GM21381 (cell line): ENCODE data around the gene BOLA2B.
"Not testable (repeated sequence)": the region's sequence is repeated elsewhere in the genome, so short reads cannot be mapped to it uniquely, and the experiment has no call there.

ENCODE experiments used
- ATAC-seq: cut with Tn5 transposase; IDR thresholded peaks from one replicate; pipeline ENCODE4 v1.9.1; 2021; ENCODE audit warnings: mild to moderate bottlenecking, moderate library complexity; ENCODE audit not compliant: unreplicated experiment

Gene BOLA2B

DNA sequence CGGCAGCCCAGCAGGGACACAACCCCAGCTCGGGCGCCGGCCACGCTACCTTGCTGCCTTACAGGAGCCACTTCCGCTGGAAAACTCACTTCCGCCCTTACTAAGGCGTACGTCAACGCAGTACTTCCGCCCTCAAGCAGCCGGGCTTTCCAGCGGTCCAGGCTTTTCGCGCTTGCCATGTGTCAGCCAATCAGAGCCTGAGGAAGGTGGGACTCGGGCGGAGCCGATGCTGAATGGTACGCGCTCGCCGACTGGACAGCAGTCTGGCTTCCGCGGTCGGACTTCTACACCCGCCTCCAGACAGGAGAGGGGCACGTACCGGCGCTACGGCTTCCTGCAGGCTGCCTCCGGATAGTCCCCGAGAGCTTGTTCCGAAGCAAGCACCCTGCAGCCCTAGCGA is at the start of gene BOLA2B, which contains the start of gene SLX1A:
TSS of gene BOLA2B (minus strand) at position 52 of the 400 bp plus-strand sequence. CDS start 71 bp downstream, outside the sequence.
TSS of gene SLX1A (plus strand) at position 261 of the 400 bp plus-strand sequence. CDS start 210 bp downstream, outside the sequence.
- peak; percentile 82 for ATAC-seq

DNA sequence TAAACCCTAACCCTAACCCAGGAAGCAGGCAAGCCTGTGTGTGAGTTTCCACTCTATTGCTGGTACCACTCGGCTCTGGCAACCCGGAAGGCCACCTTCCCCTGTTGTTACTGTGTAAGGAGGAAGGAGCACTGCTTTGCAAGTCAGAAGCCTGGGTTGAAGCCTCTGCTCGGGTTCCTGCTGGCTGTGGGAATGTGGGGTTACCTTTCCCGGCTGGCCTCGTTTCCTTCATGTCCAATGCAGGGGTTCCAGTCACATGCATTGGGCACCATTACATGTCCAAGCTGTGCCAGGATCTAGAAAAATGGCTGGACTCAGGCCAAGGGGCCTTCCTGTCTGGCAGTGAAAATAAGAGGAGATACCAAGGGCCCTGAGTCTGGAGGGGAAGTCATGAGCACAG is 23.6 kb upstream of the BOLA2B start:
- ATAC-seq, result not testable (repeated sequence)

DNA sequence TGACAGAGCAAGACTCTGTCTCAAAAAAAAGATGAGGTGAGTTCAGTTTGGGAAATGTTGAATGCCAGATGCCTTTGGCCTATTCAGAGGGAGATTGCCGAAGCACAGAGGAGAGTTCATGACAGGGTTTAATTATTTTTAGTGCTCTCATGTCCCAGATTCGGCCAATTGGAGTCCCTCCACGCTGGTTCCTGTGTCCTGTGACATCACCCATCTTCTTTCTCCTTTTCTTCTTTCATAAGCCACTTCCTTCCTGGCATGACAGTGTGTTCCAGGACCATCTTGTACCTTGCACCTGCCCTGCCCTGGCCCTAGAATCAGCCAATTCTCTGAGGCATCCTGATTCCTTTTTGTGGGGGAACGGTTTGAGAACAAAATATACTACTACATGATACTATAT is 17.9 kb upstream of the BOLA2B start:
- ATAC-seq, result not testable (repeated sequence)

DNA sequence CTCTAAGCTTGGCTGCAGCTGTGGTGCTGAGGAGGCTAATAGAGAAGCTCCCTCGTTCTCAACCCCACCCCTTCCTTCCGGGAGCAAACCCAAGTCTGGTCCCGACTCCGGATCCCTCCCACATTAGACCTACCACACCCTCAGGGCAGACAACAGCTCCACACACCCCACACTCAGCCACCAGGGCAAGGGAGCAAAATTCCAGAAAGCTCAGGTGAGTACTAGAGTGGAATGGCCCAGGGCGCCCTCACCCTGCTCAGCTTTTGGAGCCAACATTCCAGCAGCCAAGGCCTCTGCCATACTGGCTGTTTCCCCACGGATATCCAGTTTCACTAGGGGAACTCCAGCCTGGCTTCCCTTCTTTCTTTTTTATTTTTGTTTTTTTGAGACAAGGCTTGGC is 15.6 kb upstream of the BOLA2B start:
- ATAC-seq, result not testable (repeated sequence)

DNA sequence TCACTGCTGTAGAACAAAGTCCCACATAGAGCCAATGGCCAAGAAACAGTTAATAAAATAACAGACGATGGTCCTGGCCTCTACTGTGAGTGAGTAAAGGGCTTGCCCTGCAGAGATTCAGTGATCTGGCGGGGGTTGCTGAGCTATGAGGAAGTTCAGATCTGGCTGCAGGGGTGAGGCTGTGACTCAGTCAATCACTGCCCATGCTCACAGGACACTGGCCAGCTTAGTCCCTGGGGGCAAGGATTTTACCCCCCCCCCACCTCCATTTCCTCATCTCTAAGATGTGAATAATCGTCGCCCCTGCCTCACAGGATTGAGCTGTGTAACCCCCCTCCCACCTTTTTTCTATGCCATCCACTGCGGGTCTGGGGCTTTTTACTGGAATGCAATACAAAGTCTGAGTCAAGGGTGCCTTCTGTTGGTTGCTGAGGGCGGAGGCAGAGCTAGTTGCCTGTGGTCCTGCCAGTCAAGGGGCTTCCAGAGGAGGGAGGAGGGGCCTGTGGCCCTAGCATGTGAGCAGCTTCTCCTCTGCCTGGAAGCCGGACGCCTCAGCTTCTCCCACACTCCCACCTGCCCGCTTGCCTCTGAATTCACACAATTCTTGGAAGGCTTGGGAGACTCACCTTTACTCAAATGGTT is 13.7 kb upstream of the BOLA2B start:
- ATAC-seq, result not testable (repeated sequence)

DNA sequence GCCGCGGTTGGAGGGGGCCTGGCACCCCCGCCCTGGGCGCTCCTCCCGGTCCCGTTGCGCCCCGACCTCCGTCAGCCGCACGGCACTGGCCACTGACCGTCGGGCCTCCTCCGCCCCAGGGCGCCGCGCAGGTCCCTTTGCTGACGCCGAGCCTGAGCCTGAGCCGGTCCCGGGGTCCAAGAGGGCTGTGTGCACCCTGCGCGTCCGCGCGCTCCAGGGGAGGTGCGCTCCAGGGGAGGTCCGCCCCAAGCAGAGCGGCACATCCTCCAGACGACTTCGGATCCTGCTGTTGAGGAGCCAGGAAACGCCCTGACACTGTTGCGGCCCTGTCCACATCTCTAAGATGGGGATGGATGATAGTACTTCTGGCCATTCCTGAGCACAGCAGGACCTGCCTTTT is 12.8 kb upstream of the BOLA2B start:
- ATAC-seq, result not testable (repeated sequence)

DNA sequence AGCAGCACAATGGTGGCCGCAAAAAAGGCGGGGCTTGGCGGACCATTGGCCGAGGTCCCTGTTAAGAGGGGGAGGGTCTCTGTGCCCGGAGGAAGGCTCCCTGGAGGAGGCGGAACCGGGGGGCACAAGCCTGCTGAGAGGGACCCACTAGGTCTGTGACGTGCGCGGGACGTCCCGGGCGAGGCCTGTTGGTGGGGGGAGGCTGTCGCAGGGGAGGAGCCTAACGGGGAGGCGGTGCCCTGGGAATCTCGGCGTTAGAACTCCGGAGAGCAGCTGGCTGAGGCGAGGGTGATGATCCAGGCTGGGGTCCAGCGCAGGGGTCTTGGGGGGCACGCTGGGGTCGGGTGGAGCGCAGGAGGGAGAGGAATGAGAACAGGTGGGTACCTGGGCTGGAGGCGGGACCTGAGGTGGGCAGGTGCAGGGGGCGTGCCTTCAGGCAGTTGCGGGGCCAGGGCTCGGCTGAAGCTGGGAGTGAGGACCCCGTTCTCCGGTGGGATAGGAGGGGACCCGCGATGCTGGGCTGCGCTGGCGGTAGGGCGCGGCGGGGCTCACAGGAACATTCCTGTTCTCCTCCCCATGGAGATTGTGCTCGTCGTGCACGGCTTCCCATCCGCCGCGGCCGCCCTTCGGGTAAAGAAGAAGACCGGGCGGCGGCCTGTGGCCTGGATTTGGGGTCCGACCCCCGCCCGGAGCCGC is 12.2 kb upstream of the BOLA2B start:
- ATAC-seq, result not testable (repeated sequence)

DNA sequence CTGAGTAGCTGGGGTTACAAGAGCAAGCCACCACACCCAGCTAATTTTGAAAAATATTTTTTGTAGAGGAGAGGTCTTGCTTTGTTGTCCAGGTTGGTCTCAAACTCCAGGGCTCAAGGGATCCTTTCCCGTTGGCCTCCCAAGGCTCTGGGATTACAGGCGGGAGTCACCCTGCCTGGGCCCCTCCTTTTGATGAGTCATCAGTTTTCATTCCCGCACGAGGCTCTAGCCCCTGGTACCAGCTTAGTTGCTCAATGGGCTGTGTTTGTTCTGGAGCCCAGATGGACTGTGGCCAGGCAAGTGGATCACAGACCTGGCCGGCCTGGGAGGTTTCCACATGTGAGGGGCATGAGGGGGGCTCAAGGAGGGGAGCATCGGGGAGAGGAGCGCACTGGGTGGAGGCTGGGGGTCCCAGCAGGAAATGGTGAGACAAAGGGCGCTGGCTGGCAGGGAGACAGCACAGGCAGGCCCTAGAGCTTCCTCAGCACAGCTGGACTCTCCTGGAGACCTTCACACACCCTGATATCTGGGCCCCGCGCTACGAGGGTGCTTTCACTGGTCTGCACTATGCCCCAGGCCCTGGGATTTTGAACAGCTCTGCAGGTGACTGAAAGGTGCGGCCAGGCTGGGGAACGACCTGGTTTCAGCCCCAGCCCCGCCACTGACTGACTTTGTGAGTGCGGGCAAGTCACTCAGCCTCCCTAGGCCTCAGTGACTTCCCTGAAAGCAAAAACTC is 6.3 kb upstream of the BOLA2B start:
- ATAC-seq, result not testable (repeated sequence)

DNA sequence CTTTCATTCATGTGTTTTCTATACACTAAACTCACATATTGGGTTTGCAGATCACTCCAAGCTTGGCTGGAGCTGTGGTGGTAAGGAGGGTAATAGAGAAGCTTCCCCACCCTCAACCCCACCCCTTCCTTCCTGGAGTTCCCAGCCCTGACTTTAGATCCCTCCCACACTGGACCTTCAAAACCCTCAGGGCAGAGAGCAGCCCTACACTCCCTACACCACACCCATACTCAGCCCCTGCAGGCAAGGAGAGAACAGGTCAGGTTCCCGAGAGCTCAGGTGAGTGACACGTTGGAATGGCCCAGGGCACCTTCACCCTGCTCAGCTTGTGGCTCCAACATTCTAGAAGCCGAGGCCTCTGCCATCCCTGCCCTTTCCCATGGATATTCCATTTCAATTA is 5.6 kb upstream of the BOLA2B start, which contains the start of gene SULT1A3:
TSS of gene SULT1A3 (plus strand) at position 207 of the 400 bp plus-strand sequence. CDS start 1,474 bp downstream, outside the sequence.
- not testable (repeated sequence) for ATAC-seq

DNA sequence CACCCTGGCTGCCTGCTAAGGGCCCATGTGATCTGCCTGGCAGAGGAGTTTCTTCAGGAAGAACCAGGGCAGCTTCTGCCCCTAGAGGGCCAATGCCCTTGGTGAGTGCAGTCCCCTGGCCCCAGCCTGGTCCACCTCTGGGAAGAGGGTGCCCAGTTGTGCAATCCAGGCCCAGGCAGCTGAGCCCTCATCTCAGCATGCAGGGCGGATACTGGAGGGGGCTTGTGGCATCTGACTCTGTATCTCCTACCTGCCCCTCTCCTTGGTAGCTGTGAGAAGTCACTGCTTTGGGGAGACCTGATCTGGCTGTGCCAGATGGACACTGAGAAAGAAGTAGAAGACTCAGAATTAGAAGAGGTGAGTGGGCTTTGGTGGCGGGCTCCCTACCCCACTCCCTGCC is 3.5 kb upstream of the BOLA2B start:
- ATAC-seq, result not testable (repeated sequence)

DNA sequence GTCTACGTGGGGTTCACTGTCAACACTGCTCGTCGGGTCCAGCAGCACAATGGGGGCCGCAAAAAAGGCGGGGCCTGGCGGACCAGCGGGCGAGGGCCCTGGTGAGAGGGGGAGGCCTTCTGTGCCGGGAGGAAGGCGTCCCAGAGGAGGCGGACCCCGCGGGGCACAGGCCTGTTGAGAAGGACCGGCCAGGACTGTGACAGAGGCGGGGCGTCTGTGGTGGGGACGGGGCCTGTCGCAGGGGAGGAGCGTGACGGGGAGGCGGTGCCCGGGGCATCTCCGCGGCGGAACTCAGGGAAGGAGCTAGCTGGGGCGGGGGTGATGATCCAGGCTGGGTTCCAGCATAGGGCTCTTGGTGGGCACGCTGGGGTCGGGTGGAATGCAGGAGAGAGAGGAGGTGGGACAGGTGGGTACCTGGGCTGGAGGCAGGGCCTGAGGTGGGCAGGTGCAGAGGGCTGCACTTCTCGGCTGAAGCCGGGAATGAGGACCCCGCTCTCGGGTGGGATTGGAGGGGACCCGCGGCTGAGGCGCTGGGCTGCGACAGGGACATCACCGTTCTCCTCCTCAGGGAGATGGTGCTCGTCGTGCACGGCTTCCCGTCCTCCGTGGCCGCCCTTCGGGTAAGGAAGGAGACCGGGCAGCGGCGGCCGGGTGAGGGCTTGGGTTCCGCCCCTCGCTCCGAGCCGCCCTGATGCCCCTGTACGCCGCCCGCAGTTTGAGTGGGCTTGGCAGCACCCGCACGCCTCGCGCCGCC is 883 bp upstream of the BOLA2B start:
- peak; percentile 56 for ATAC-seq

DNA sequence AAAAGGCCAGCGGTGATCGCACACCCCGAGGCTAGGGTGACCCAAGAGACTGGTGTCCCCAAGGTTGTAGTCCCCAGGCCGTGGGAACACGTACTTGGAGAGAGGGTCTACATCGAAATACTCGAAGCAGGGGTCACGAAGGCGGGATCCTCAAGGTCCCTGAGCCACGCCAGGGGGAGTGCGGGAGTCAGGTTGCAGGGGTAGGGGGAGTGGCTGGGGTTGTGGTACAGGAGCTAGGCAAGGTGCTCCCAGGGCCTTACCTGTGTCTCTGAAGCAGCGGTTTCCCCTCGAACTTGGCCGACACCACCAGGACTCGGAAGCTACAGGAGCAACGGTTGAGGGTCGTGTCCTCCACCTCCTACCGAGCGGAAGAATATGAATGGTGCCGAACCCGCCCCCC is 368 bp downstream of the BOLA2B start:
- ATAC-seq, result peak; percentile 12

DNA sequence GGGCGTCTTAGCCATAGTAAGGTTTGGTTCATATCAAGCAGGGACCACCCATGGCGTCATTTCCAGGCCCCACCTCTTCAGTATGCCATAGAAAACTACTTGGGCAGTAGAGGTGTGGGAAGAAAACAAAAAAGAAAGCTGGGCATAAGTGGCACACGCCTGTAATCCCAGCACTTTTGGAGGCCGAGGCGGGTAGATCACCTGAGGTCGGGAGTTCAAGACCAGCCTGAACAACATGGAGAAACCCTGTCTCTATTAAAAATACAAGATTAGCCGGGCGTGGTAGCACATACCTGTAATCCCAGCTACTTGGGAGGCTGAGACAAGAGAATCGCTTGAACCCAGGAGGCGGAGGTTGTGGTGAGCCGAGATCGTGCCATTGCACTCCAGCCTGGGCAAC is 2.3 kb downstream of the BOLA2B start:
- not testable (repeated sequence) for ATAC-seq

DNA sequence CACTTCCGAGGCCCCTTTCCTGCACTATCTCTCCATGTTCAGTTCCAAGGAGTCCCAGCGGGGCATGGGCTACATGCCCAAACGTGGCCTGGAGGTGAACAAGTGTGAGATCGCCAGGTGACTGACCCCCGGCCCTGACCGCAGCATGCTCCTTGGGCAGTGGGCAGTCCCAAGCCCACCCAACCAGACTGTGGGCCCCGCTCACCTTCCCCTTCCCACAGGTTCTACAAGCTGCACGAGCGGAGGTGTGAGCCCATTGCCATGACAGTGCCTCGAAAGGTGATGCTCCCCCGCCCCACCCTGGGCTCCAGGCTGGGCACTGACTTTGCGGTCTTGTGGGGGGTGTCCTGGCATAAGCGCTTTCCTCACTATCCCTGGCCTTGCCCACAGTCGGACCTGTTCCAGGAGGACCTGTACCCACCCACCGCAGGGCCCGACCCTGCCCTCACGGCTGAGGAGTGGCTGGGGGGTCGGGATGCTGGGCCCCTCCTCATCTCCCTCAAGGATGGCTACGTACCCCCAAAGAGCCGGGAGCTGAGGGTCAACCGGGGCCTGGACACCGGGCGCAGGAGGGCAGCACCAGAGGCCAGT is 5.4 kb downstream of the BOLA2B start:
- ATAC-seq, result no peak

DNA sequence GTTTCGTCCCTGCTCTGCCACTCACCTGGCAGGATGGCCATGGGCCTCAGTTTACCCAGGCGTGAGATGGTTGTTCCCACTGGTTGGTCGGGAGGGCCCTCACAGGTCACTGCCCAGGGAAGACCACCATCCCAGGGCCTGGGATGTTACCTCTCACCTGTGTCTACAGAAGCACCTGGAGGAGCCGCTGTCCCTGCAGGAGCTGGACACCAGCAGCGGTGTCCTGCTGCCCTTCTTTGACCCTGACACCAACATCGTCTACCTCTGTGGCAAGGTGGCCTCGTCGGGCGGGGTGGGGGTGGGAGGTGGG is 6.0 kb downstream of the BOLA2B start:
- ATAC-seq, result no peak

DNA sequence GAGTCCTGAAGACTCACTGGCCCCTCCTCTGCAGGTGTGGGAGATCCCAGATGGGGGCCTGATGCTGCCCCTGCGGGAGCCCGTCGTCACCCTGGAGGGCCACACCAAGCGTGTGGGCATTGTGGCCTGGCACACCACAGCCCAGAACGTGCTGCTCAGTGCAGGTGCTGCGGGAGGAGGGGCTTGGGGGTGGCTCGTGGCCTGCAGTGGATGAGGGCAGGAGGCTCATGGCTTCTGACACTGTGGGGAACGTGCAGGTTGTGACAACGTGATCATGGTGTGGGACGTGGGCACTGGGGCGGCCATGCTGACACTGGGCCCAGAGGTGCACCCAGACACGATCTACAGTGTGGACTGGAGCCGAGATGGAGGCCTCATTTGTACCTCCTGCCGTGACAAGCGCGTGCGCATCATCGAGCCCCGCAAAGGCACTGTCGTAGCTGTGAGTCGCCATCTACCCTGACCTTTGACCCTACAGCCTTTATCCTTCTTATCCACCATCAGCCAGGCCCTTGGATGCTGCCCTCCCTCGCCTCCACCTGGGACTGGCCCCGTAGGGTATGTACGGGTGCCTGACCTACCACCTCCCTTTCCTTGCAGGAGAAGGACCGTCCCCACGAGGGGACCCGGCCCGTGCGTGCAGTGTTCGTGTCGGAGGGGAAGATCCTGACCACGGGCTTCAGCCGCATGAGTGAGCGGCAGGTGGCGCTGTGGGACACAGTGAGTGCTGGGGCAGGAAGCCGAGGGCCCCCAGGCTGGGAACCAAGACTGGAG is 6.5 kb downstream of the BOLA2B start:
- no peak for ATAC-seq

DNA sequence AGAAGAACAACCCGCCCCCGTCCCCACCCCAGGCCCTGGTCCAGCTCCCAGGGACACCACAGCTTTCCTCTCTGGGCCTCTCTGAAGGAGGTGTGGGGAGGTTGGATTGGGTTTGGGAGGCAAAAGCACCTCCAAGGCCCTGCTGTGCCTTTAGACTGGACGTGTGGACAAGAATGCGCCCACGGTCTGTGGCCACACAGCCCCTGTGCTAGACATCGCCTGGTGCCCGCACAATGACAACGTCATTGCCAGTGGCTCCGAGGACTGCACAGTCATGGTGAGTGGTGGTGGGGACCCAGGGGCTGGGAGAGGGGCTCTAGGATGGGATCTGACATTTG is 7.1 kb downstream of the BOLA2B start:
- ATAC-seq, result no peak

DNA sequence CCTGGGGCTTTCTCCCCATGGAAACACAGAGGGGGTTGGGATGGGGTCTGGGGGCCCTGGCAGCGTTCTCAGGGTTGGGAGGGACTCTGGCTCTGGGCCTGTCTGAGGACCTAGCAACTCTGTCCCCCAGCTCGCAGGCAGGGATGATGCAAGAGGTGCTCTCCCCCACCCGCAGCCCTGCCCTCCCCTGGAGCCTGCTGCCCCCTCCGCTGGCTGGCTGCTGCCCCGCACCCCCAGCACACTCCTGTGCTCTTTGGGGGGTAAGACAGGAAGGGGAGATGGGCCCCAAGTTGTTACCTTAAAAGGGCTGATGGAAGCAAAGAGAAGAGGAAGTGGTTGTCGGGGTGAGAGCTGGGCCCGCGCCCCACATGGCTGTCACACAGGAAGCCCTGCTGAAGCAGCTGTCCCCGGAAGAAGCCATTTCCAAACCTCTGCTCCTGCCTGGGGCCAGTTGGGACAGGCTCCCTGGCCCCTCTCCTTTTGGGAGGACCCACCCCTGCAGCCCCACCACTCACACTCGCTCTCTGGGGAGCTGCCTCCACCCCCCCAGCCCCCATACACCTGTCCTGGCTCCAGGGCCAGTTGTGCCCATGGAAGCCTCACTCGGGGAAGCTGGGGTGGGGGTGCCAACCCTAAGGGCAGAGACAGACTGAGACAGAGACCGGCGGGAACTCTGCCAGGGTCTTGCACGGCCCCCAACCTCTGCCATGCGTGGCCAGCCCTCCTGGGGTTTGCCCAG is 7.6 kb downstream of the BOLA2B start:
- ATAC-seq, result no peak
